IMR-90 (cell line): Measurements from ENCODE around the gene ZBED4. TPM values are rescaled to one million over a fixed set of nuclear protein-coding genes. Genes with fewer than 3 reads are reported as not detected.
A peak's percentile ranks its signal among the peaks of the same experiment; 100 is the strongest.

Experiments
- ATAC-seq: fragments of 200-7000 bp; cut with Tn5 transposase; 2 replicates; pipeline ENCODE4 v1.9.1; 2020; ENCODE audit warnings: low read depth, mild to moderate bottlenecking, moderate library complexity
- BruUV-seq: library from RNA; stranded (reverse); fragments of 400-500 nt; replicated peaks from 2 replicates; lab custom pipeline; 2021; lab: Mats Ljungman, UMichigan
- CTCF ChIA-PET: fragments of 300-600 bp; formaldehyde crosslinking; extraction: SDS; loops from one replicate; lab custom pipeline; 2021; ENCODE audit warnings: antibody characterized with exemption; lab: Yijun Ruan, JAX
- POLR2A ChIA-PET: fragments of 300-600 bp; sonication (Branson Sonifier 250); formaldehyde crosslinking; loops from one replicate; lab custom pipeline; 2022; ENCODE audit warnings: antibody characterized with exemption; ENCODE audit not compliant: unreplicated experiment; lab: Charles Lee
- DNase-seq: peaks from one replicate; pipeline ENCODE4 v3.0.0; 2013
- H2AFZ ChIP-seq: replicated peaks from 2 replicates; pipeline ENCODE3; 2013; ENCODE audit warnings: low read length, mild to moderate bottlenecking; ENCODE audit not compliant: poor library complexity
- H2AK5ac ChIP-seq: 2 replicates; pipeline ENCODE4 v1.6.1; 2013; ENCODE audit warnings: low read depth, low read length, inconsistent platforms
- H2AK9ac ChIP-seq: replicated peaks from 2 replicates; pipeline ENCODE3; 2013; ENCODE audit warnings: mild to moderate bottlenecking, low read depth, low read length, moderate library complexity; ENCODE audit not compliant: poor library complexity
- H2BK120ac ChIP-seq: 2 replicates; pipeline ENCODE4 v1.6.1; 2013; ENCODE audit warnings: low read depth, low read length, inconsistent platforms
- H2BK15ac ChIP-seq: 3 replicates; pipeline ENCODE4 v1.6.1; 2013; ENCODE audit warnings: low read depth, low read length, inconsistent platforms
- H2BK20ac ChIP-seq: 2 replicates; pipeline ENCODE4 v1.6.1; 2013; ENCODE audit warnings: low read depth, mild to moderate bottlenecking, inconsistent platforms, low read length, moderate library complexity
- H2BK5ac ChIP-seq: 2 replicates; pipeline ENCODE4 v1.6.1; 2013; ENCODE audit warnings: mild to moderate bottlenecking, low read depth, low read length, inconsistent platforms; ENCODE audit not compliant: poor library complexity, severe bottlenecking
- H3K14ac ChIP-seq: replicated peaks from 2 replicates; pipeline ENCODE4 v1.6.1; 2013; ENCODE audit warnings: low read depth, low read length, inconsistent platforms
- H3K18ac ChIP-seq: 2 replicates; pipeline ENCODE4 v1.6.1; 2013; ENCODE audit warnings: low read depth, low read length, control low read depth
- H3K23ac ChIP-seq: 2 replicates; pipeline ENCODE4 v1.6.1; 2013; ENCODE audit warnings: low read depth, low read length, inconsistent platforms
- H3K27ac ChIP-seq: 2 replicates; pipeline ENCODE4 v1.5.1; 2013; ENCODE audit warnings: mild to moderate bottlenecking, control low read depth, low read length; ENCODE audit not compliant: insufficient read depth
- H3K27me3 ChIP-seq: 2 replicates; pipeline ENCODE4 v1.6.1; 2013; ENCODE audit warnings: low read length; ENCODE audit not compliant: control insufficient read depth, insufficient read depth
- H3K36me3 ChIP-seq: 2 replicates; pipeline ENCODE4 v1.6.1; 2013; ENCODE audit warnings: low read length, mixed read lengths; ENCODE audit not compliant: control insufficient read depth, insufficient read depth
- H3K4ac ChIP-seq: 2 replicates; pipeline ENCODE4 v1.6.1; 2013; ENCODE audit warnings: low read depth, low read length, inconsistent platforms
- H3K4me1 ChIP-seq: 2 replicates; pipeline ENCODE4 v1.6.1; 2013; ENCODE audit warnings: low read length, mixed read lengths; ENCODE audit not compliant: control insufficient read depth, insufficient read depth
- H3K4me2 ChIP-seq: 2 replicates; pipeline ENCODE4 v1.6.1; 2013; ENCODE audit warnings: low read depth, mild to moderate bottlenecking, control low read depth, low read length, moderate library complexity
- H3K4me3 ChIP-seq: 2 replicates; pipeline ENCODE4 v1.5.1; 2013; ENCODE audit warnings: low read depth, mild to moderate bottlenecking, control low read depth, low read length, moderate library complexity; ENCODE audit not compliant: insufficient read depth
- H3K56ac ChIP-seq: 2 replicates; pipeline ENCODE4 v1.6.1; 2013; ENCODE audit warnings: low read length, inconsistent platforms; ENCODE audit not compliant: insufficient read depth; ENCODE audit errors: extremely low read depth
- H3K79me1 ChIP-seq, 2 experiments: 2 replicates each; pipeline ENCODE4 v1.6.1; 2013; ENCODE audit warnings: low read length in 2 of 2, inconsistent platforms in 1 of 2, low read depth in 1 of 2
- H3K9ac ChIP-seq: 2 replicates; pipeline ENCODE4 v1.6.1; 2013; ENCODE audit warnings: low read depth, low read length, control low read depth
- H3K9me1 ChIP-seq: 2 replicates; pipeline ENCODE4 v1.6.1; 2013; ENCODE audit warnings: low read length, inconsistent platforms; ENCODE audit not compliant: insufficient read depth
- H3K9me3 ChIP-seq: 2 replicates; pipeline ENCODE4 v1.6.1; 2013; ENCODE audit warnings: low read length; ENCODE audit not compliant: control insufficient read depth, insufficient read depth
- H4K20me1 ChIP-seq: 2 replicates; pipeline ENCODE4 v1.6.1; 2013; ENCODE audit warnings: low read length, inconsistent platforms; ENCODE audit not compliant: insufficient read depth
- H4K5ac ChIP-seq: 2 replicates; pipeline ENCODE4 v1.6.1; 2013; ENCODE audit warnings: mild to moderate bottlenecking, low read depth, low read length, control low read depth
- H4K8ac ChIP-seq, 2 experiments: 2 replicates each; pipeline ENCODE4 v1.6.1; 2013; ENCODE audit warnings: low read depth in 2 of 2, low read length in 2 of 2, control low read depth in 1 of 2, inconsistent platforms in 1 of 2
- H4K91ac ChIP-seq: 2 replicates; pipeline ENCODE4 v1.6.1; 2013; ENCODE audit warnings: low read depth, low read length, inconsistent platforms; ENCODE audit not compliant: insufficient read depth
- FOS ChIP-seq: fragments of 150-350 bp; IDR thresholded peaks from 2 replicates; pipeline ENCODE4 v1.6.1; 2016; ENCODE audit warnings: low read depth, low read length
- MAFK ChIP-seq: IDR thresholded peaks from 2 replicates; pipeline ENCODE4 v1.6.1; 2012; ENCODE audit warnings: low read depth, low read length, improper control_type of control experiment
- MAZ ChIP-seq: IDR thresholded peaks from 2 replicates; pipeline ENCODE4 v1.6.1; 2012; ENCODE audit warnings: low read depth, mild to moderate bottlenecking, low read length, improper control_type of control experiment, moderate library complexity, borderline replicate concordance
- SMC3 ChIP-seq: fragments of 150-350 bp; IDR thresholded peaks from 2 replicates; pipeline ENCODE4 v1.6.1; 2016; ENCODE audit warnings: low read depth, mild to moderate bottlenecking, antibody characterized with exemption, low read length, moderate library complexity
- WGBS, 2 experiments: methylation state at CpG; one replicate each; pipeline versions ENCODE4 v1.1.5 to v1.1.7; 2013; ENCODE audit warnings: missing lambda C conversion rate in 2 of 2; ENCODE audit not compliant: insufficient read length in 1 of 2; ENCODE audit errors: extremely low coverage in 2 of 2; 5-methylcytosine and 5-hydroxymethylcytosine counted together
- dilution Hi-C: fragments of 300-500 bp; cut with HindIII; formaldehyde crosslinking; loops from one replicate; pipeline ENCODE4 v1.14.3; 2018; ENCODE audit warnings: low sequenced_read_pairs; ENCODE audit not compliant: unreplicated experiment
- in situ Hi-C: fragments of 300-500 bp; cut with MboI; formaldehyde crosslinking; loops from 3 replicates; pipeline ENCODE4 v1.14.3; 2019; ENCODE audit warnings: low sequenced_read_pairs, inconsistent platforms, mixed read lengths
- intact Hi-C: fragments of 100-400 bp; cut with micrococcal nuclease; formaldehyde crosslinking; loops from 2 replicates; pipeline ENCODE4 v1.10.0; 2022
- polyA plus RNA-seq, 3 experiments: library from polyadenylated mRNA; depleted of rRNA; stranded (reverse); fragments of >200 nt; gene quantifications; 2 replicates each; pipeline ENCODE4 v1.2.3, GENCODE V29; 2012; ENCODE audit warnings: low replicate concordance in 1 of 3
- total RNA-seq: library from RNA; depleted of rRNA; stranded (reverse); fragments of >200 nt; gene quantifications from 2 replicates; pipeline ENCODE4 v1.2.3, GENCODE V29; 2012
- TF ChIP-seq, protein P1 (sequence below): fragments of 150-350 bp; IDR thresholded peaks from 2 replicates; pipeline ENCODE4 v1.6.1; 2016; ENCODE audit warnings: low read depth, mild to moderate bottlenecking, low read length, moderate library complexity, borderline replicate concordance

The ZBED4 gene
- total and polyA plus RNA-seq, 2 of the 4 experiments (the other 2 are of a cell fraction): 9.3 to 10.5 TPM

GRCh38 chr22:49900441-49901230 lies 47.0 kb downstream of the ZBED4 start:
- 91% methylated on average over 13 of the region's 30 CpGs; no CpG with 5 or more reads in 1 of the 2 experiments for WGBS, 2 experiments
- ATAC-seq (no peak), DNase-seq (no peak)
- no peak overlapping the region for H2BK15ac ChIP-seq
- no peak overlapping the region for H2BK5ac ChIP-seq
- H3K18ac ChIP-seq: no peak overlapping the region
- intact Hi-C loops (no loop called here), dilution Hi-C loops (no loop called here), in situ Hi-C loops (loop anchor here (25.0 kb wide), 1 partner anchor 88 kb away; no protein-coding TSS in a partner anchor)
- H3K79me1 ChIP-seq: peaks cover 4 to 28% of the 10 kb centered on the region in 2 experiments; a peak in 2 of 4 replicates
- H2AK5ac ChIP-seq: no peak overlapping the region
- BruUV-seq: no TSS peak
- ChIA-PET POLR2A (no interaction called here), CTCF (no interaction called here)
- no peaks in the 10 kb centered on the region for H3K27me3 ChIP-seq
- no peaks in the 10 kb centered on the region for H3K9me3 ChIP-seq
- H3K36me3 ChIP-seq: peaks cover 32% of the 10 kb centered on the region
- peaks cover 15% of the 10 kb centered on the region for H4K20me1 ChIP-seq
- peak overlapping the region; percentile 50 for H2AK9ac ChIP-seq
- no peak overlapping the region for H3K14ac ChIP-seq
- H3K4me2 ChIP-seq: no peak overlapping the region
- no peak overlapping the region for H4K91ac ChIP-seq
- H2AFZ ChIP-seq: no peak overlapping the region
- peaks cover 14% of the 10 kb centered on the region for H3K9me1 ChIP-seq
- no peak overlapping the region for H4K8ac ChIP-seq
- H3K23ac ChIP-seq: no peak overlapping the region
- H4K5ac ChIP-seq: no peak overlapping the region
- H3K9ac ChIP-seq: no peak overlapping the region
- H3K4ac ChIP-seq: no peak overlapping the region
- no peak overlapping the region for H2BK20ac ChIP-seq
- no peaks in the 10 kb centered on the region for H3K4me1 ChIP-seq
- no peak overlapping the region for H2BK120ac ChIP-seq
- no peak overlapping the region for H3K27ac ChIP-seq
- TF ChIP-seq MAFK: no peak
- TF ChIP-seq SMC3: no peak
- TF ChIP-seq, protein P1, sequence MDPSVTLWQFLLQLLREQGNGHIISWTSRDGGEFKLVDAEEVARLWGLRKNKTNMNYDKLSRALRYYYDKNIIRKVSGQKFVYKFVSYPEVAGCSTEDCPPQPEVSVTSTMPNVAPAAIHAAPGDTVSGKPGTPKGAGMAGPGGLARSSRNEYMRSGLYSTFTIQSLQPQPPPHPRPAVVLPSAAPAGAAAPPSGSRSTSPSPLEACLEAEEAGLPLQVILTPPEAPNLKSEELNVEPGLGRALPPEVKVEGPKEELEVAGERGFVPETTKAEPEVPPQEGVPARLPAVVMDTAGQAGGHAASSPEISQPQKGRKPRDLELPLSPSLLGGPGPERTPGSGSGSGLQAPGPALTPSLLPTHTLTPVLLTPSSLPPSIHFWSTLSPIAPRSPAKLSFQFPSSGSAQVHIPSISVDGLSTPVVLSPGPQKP: no peak
- no peak for TF ChIP-seq FOS
- no peak for TF ChIP-seq MAZ
- H3K56ac ChIP-seq: no peak overlapping the region
- no peak overlapping the region for H3K4me3 ChIP-seq
